ENCODE data around the gene CRYGC.

GRCh38 chr2:208156439-208156838 is 26.8 kb upstream of the CRYGC start:
- TF ChIP-seq CTCF (IDR thresholded peaks at IDR 0.05; ENCODE audit: insufficient read depth, low read depth, low read length), result no peak
- TF ChIP-seq EZH2 (IDR thresholded peaks at IDR 0.05; ENCODE audit: insufficient read depth, low read length), result no peak

Measured in astrocyte (in vitro differentiated cells and primary cell).